Loucy (cell line): ENCODE results near the gene MPRIP.

Source experiments
- EZH2phosphoT487 ChIP-seq: fragments of 200-600 bp; IDR thresholded peaks from 2 replicates; pipeline ENCODE4 v1.6.1; 2018; ENCODE audit warnings: antibody characterized with exemption, mild to moderate bottlenecking, moderate library complexity, borderline replicate concordance
- TF ChIP-seq, protein P1 (sequence below): fragments of 200-600 bp; sonication (generic); conservative IDR thresholded peaks from 2 replicates; pipeline ENCODE4 v1.5.1; 2014; ENCODE audit warnings: mild to moderate bottlenecking, antibody characterized with exemption, low read length

DNA sequence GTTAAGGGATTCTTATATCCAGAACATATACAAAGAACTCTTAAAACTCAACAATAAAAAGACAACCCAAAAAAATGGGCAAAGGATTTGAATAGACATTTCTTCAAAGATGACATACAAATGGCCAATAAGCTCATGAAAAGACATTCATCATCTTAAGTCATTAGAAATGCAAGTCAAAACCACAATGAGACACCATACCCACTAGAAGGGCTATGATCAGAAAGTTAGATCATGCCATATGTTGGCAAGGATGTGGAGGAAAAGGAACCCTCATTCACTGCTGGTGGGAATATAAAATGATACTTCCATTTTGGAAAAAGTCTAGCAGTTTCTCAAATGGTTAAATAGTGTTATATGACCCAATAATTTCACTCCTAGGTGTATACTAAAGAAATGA lies 154.5 kb downstream of the MPRIP start:
- TF ChIP-seq, protein P1, sequence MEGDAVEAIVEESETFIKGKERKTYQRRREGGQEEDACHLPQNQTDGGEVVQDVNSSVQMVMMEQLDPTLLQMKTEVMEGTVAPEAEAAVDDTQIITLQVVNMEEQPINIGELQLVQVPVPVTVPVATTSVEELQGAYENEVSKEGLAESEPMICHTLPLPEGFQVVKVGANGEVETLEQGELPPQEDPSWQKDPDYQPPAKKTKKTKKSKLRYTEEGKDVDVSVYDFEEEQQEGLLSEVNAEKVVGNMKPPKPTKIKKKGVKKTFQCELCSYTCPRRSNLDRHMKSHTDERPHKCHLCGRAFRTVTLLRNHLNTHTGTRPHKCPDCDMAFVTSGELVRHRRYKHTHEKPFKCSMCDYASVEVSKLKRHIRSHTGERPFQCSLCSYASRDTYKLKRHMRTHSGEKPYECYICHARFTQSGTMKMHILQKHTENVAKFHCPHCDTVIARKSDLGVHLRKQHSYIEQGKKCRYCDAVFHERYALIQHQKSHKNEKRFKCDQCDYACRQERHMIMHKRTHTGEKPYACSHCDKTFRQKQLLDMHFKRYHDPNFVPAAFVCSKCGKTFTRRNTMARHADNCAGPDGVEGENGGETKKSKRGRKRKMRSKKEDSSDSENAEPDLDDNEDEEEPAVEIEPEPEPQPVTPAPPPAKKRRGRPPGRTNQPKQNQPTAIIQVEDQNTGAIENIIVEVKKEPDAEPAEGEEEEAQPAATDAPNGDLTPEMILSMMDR, result no peak
- TF ChIP-seq EZH2phosphoT487, result no peak
